ENCODE measurements around the gene GSG1L2.

The GSG1L2 gene

GRCh38 chr17:9784544-9784943, 37.3 kb downstream of the GSG1L2 start:
- TF ChIP-seq, protein P1, sequence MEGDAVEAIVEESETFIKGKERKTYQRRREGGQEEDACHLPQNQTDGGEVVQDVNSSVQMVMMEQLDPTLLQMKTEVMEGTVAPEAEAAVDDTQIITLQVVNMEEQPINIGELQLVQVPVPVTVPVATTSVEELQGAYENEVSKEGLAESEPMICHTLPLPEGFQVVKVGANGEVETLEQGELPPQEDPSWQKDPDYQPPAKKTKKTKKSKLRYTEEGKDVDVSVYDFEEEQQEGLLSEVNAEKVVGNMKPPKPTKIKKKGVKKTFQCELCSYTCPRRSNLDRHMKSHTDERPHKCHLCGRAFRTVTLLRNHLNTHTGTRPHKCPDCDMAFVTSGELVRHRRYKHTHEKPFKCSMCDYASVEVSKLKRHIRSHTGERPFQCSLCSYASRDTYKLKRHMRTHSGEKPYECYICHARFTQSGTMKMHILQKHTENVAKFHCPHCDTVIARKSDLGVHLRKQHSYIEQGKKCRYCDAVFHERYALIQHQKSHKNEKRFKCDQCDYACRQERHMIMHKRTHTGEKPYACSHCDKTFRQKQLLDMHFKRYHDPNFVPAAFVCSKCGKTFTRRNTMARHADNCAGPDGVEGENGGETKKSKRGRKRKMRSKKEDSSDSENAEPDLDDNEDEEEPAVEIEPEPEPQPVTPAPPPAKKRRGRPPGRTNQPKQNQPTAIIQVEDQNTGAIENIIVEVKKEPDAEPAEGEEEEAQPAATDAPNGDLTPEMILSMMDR (IDR thresholded peaks at IDR 0.05), result no peak

DNA sequence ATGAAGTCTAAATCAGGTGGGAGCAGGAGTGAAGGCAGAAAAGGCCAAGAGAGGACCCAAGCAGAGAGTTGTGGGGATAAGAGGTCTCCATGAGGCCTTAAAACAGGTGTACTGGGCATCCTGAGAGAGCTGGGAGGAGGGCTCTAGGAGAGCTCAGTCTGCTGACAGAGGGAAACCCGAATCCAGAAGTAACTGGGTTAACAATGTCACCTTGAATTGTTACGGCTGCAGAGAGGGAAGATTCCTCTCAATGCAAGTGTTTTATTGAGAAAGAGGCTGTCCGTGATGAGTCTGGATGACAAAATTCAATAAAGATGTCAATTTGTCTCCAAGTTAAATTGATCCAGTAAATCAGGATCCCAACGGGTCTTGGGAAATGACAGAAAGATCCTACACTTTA, 38.8 kb downstream of the GSG1L2 start:
- TF ChIP-seq, protein P1 (IDR thresholded peaks at IDR 0.05), result no peak

GRCh38 chr17:9780552-9780951, 41.3 kb downstream of the GSG1L2 start:
- TF ChIP-seq, protein P1 (IDR thresholded peaks at IDR 0.05), result no peak

DNA sequence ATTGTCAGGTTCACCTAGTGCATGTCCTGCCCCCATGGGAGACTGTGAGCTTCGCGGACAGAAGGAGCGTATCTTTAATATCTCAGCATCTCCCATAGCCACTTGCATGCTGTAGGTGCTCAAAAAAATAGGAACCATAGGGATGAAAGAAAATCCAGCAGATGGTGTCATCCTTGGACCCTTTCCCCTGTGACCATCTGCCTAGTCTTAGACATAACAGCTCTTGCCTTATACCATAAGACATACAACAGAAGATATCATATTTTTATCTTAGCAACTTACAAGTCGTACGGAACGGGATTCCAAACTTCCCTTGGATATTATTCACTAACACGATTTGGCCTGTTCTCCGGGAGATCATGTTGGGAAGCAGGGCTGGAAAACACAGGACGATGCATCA, 45.0 kb downstream of the GSG1L2 start:
- TF ChIP-seq, protein P1 (IDR thresholded peaks at IDR 0.05), result no peak

- TF ChIP-seq, protein P1 (IDR thresholded peaks at IDR 0.05), result no peak
These were observed 49.2 kb downstream of the GSG1L2 start for GRCh38 chr17:9772658-9773057.

- TF ChIP-seq, protein P1 (IDR thresholded peaks at IDR 0.05), result no peak
These were observed 50.4 kb downstream of the GSG1L2 start for GRCh38 chr17:9771465-9771864.

DNA sequence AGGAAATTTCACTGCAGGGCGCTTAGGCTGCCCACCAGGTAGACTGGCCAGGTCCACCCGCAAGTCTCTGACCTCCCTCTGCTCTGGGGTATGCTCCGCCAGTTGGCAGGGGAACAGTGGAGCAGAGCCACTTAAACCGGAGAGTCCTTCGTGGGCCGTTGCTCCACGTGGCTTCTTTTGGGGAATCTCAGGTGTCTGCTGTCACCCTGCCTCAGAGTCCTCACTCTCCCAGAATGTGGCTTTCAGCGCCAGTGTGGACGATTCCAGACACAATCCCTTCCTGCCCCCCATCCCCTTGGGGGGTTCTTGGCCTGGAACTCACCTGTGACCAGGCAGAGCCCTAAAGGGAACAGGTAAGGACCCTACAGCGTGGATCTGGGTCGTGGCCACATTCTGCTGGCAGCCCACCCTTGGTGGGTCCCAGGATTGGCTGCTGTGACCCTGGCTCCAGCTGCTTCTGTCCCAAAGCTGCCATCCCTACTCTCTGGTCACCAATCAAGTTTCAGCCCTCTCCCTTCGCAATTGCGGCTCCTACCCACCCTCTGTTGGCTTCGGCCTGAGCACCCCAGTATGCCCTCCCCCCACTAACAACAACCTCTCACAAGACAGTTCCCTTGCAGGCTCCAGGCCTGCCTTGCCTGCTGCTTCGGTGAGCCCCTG, 52.7 kb downstream of the GSG1L2 start:
- TF ChIP-seq, protein P1 (IDR thresholded peaks at IDR 0.05), result no peak

All from LNCAP (cell line).